ENCODE measurements around the gene ETNK2.

DNA sequence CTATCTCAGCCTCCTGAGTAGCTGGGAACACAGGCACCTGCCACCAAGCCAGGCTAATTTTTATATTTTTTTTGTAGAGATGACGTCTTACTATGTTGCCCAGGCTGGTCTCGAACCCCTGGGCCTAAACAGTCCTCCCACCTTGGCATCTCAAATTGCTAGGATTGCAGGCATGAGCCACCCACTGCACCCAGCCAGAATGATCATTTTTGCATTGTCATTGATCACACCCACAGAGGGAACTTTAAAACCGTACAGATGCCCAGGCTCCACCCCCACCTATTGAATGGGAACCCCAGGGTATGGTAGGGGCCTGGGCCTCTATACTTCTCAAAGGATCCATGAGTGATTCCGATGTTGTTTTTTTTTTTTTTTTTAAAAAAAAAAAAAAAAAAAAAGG is 36.7 kb downstream of the ETNK2 start:
- TF ChIP-seq, protein P1, sequence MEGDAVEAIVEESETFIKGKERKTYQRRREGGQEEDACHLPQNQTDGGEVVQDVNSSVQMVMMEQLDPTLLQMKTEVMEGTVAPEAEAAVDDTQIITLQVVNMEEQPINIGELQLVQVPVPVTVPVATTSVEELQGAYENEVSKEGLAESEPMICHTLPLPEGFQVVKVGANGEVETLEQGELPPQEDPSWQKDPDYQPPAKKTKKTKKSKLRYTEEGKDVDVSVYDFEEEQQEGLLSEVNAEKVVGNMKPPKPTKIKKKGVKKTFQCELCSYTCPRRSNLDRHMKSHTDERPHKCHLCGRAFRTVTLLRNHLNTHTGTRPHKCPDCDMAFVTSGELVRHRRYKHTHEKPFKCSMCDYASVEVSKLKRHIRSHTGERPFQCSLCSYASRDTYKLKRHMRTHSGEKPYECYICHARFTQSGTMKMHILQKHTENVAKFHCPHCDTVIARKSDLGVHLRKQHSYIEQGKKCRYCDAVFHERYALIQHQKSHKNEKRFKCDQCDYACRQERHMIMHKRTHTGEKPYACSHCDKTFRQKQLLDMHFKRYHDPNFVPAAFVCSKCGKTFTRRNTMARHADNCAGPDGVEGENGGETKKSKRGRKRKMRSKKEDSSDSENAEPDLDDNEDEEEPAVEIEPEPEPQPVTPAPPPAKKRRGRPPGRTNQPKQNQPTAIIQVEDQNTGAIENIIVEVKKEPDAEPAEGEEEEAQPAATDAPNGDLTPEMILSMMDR (IDR thresholded peaks at IDR 0.05) = no peak
- no peak for TF ChIP-seq POLR2A (IDR thresholded peaks at IDR 0.05)

All from uterus (tissue), 2 donors.